Body of pancreas (tissue), 4 donors: Measurements from ENCODE around the gene THRA. TPM values are rescaled to one million over a fixed set of nuclear protein-coding genes. Genes with fewer than 3 reads are reported as not detected.

Experiments
- ATAC-seq: fragments of 150-250 bp; one replicate; pipeline ENCODE4 v1.9.1; 2016
- DNase-seq, 4 donors: peaks; one replicate each; pipeline ENCODE4 v3.0.0-alpha.2; 2019
- H3K27ac ChIP-seq, 4 donors: fragments of 200-600 bp; sonication (generic); 1 replicate in 3 of 4; 2 replicates in 1 of 4; pipeline versions ENCODE4 v1.5.1 to v1.6.1; 2016 to 2019; ENCODE audit warnings: mild to moderate bottlenecking in 1 of 4, mixed read lengths in 1 of 4, moderate library complexity in 1 of 4
- H3K27me3 ChIP-seq, 2 donors: fragments of 200-600 bp; sonication (generic); one replicate each; pipeline ENCODE4 v1.6.0; 2016; ENCODE audit warnings: mild to moderate bottlenecking in 1 of 2
- H3K36me3 ChIP-seq, 2 donors: fragments of 200-600 bp; sonication (generic); replicated peaks in 1 of 2; 2 replicates each; pipeline ENCODE4 v1.5.1; 2016; ENCODE audit warnings: low read depth in 2 of 2; ENCODE audit not compliant: insufficient read depth in 1 of 2
- H3K4me1 ChIP-seq: fragments of 200-600 bp; sonication (generic); one replicate; pipeline ENCODE4 v1.6.0; 2016
- H3K4me3 ChIP-seq, 2 donors: fragments of 200-600 bp; sonication (generic); 1 replicate in 1 of 2; 2 replicates in 1 of 2; pipeline ENCODE4 v1.5.1; 2016 to 2019
- H3K9me3 ChIP-seq, 3 donors: fragments of 200-600 bp; sonication (generic); 1 replicate in 2 of 3; 2 replicates in 1 of 3; pipeline ENCODE4 v1.5.1; 2016
- CTCF ChIP-seq, 7 experiments: fragments of 450-650 bp in 4 of 7; fragments of 200-600 bp in 3 of 7; sonication (generic) in 3 of 7; IDR thresholded peaks; one replicate each; pipeline ENCODE4 v1.5.1; 2016 to 2019; ENCODE audit warnings: antibody characterized with exemption in 7 of 7
- POLR2A ChIP-seq, 3 donors: fragments of 450-650 bp; IDR thresholded peaks; one replicate each; pipeline ENCODE4 v1.6.1; 2016; ENCODE audit warnings: antibody characterized with exemption in 3 of 3, mild to moderate bottlenecking in 2 of 3
- WGBS, 2 donors: methylation state at CpG; one replicate each; pipeline ENCODE4 v1.1.5; 2017; 5-methylcytosine and 5-hydroxymethylcytosine counted together
- intact Hi-C: fragments of 100-400 bp; cut with DNase I; formaldehyde crosslinking; loops from one replicate; pipeline ENCODE4 v1.15.1; 2023
- total RNA-seq, 2 donors: library from RNA; depleted of rRNA; stranded (reverse); fragments of >200 nt; gene quantifications; one replicate each; pipeline ENCODE4 v1.1.0, GENCODE V29; 2016

The THRA gene
- total RNA-seq, 2 donors from 2014 or later, result 37.9 to 61.6 TPM

- H3K27ac ChIP-seq, result peak within 1 kb of the TSS; percentile 92 to 96 (median 96)
- 1 to 3% methylated on average over 34 to 78 of the region's 82 CpGs for WGBS, 2 donors
- peak within 1 kb of the TSS; percentile 95 to 98 for H3K4me3 ChIP-seq
- TF ChIP-seq CTCF (IDR thresholded peaks at IDR 0.05) (no peak), POLR2A (IDR thresholded peaks at IDR 0.05) (peak in 2 of 3 donors; percentile 43 to 61)
- no peaks in the 10 kb centered on the region for H3K9me3 ChIP-seq
- no peaks in the 10 kb centered on the region for H3K36me3 ChIP-seq
- peaks cover 22% of the 10 kb centered on the region for H3K4me1 ChIP-seq
- H3K27me3 ChIP-seq, result no peaks in the 10 kb centered on the region
- ATAC-seq (peak; percentile 82), DNase-seq (peak; percentile 89 to 90 (median 89))
- intact Hi-C loops, result loop anchor here (10.0 kb wide), 1 partner anchor 53 kb away; the partner anchor contains the start of gene RAPGEFL1
These were observed 58.7 kb downstream of the THRA start, which contains the start of gene MSL1 for GRCh38 chr17:40121181-40122135. Gene MSL1 (plus strand): TSS chr17:40121971. CDS start chr17:40122613, 642 bp downstream.

GRCh38 chr17:40122136-40122998, 59.6 kb downstream of the THRA start:
- H3K27ac ChIP-seq, result peak overlapping the region; percentile 92 to 96 (median 96)
- H3K4me3 ChIP-seq, result peak overlapping the region; percentile 95 to 98
- TF ChIP-seq CTCF (IDR thresholded peaks at IDR 0.05) (peak in 3 of 7 experiments; percentile 8 to 40 (median 34)), POLR2A (IDR thresholded peaks at IDR 0.05) (no peak)
- DNase-seq (peak; percentile 62 to 71 (median 65)), ATAC-seq (peak; percentile 57)
- H3K27me3 ChIP-seq, result no peaks in the 10 kb centered on the region
- 1% methylated on average over 56 of the region's 97 CpGs; no CpG with 5 or more reads in 1 of the 2 donors for WGBS, 2 donors
- peaks cover 22% of the 10 kb centered on the region for H3K4me1 ChIP-seq
- intact Hi-C loops, result loop anchor here (10.0 kb wide), 1 partner anchor 52 kb away; the partner anchor contains the start of gene RAPGEFL1
- no peaks in the 10 kb centered on the region for H3K9me3 ChIP-seq
- no peaks in the 10 kb centered on the region for H3K36me3 ChIP-seq

- H3K4me3 ChIP-seq, result peak overlapping the region; percentile 95 to 98
- TF ChIP-seq POLR2A (IDR thresholded peaks at IDR 0.05) (peak in 1 of 3 donors; percentile 10), CTCF (IDR thresholded peaks at IDR 0.05) (peak in 2 of 7 experiments; percentile 7 to 11)
- WGBS, 2 donors, result 1 to 2% methylated on average over 19 to 43 of the region's 43 CpGs
- intact Hi-C loops, result loop anchor here (10.0 kb wide), 1 partner anchor 52 kb away; the partner anchor contains the start of gene RAPGEFL1
- peaks cover 22% of the 10 kb centered on the region for H3K4me1 ChIP-seq
- H3K9me3 ChIP-seq, result no peaks in the 10 kb centered on the region
- peak overlapping the region; percentile 92 to 96 (median 96) for H3K27ac ChIP-seq
- ATAC-seq (peak; percentile 36), DNase-seq (peak; percentile 56 to 65 (median 61))
- no peaks in the 10 kb centered on the region for H3K36me3 ChIP-seq
- no peaks in the 10 kb centered on the region for H3K27me3 ChIP-seq
These were observed 60.4 kb downstream of the THRA start for GRCh38 chr17:40122999-40123810.

- no peaks in the 10 kb centered on the region for H3K27me3 ChIP-seq
- H3K9me3 ChIP-seq, result no peaks in the 10 kb centered on the region
- WGBS, 2 donors, result 0% methylated on average over 2 of the region's 2 CpGs
- DNase-seq (no peak), ATAC-seq (no peak)
- peaks cover 22% of the 10 kb centered on the region for H3K4me1 ChIP-seq
- intact Hi-C loops, result loop anchor here (10.0 kb wide), 1 partner anchor 51 kb away; the partner anchor contains the start of gene RAPGEFL1
- peak overlapping the region; percentile 95 to 98 for H3K4me3 ChIP-seq
- no peak for TF ChIP-seq CTCF (IDR thresholded peaks at IDR 0.05)
- TF ChIP-seq POLR2A (IDR thresholded peaks at IDR 0.05), result no peak
- peak overlapping the region; percentile 92 to 96 (median 96) for H3K27ac ChIP-seq
- H3K36me3 ChIP-seq, result no peaks in the 10 kb centered on the region
These were observed 61.0 kb downstream of the THRA start for GRCh38 chr17:40123811-40124114.
